K562 (cell line): ENCODE data around the gene RELL2. TPM values are rescaled to one million over a fixed set of nuclear protein-coding genes. Genes with fewer than 3 reads are reported as not detected.

Experiments used
- ARID3B ChIP-seq: fragments of 250-450 bp; sonication (Bioruptor Pico); IDR thresholded peaks from 2 replicates; pipeline ENCODE4 v1.4.0; 2020; ENCODE audit warnings: borderline replicate concordance
- CBX2 ChIP-seq: fragments of 200-600 bp; sonication (generic); IDR thresholded peaks from one replicate; pipeline ENCODE4 v1.6.1; 2012; ENCODE audit warnings: mild to moderate bottlenecking, low read length, inconsistent platforms; ENCODE audit not compliant: insufficient read depth, poor library complexity, severe bottlenecking
- FOXK1 ChIP-seq: sonication (generic); formaldehyde crosslinking; IDR thresholded peaks from 2 replicates; pipeline ENCODE4 v1.8.0; 2022; ENCODE audit warnings: missing genetic modification reagents, mild to moderate bottlenecking, borderline replicate concordance
- HIVEP1 ChIP-seq: fragments of 250-450 bp; sonication (Bioruptor Pico); IDR thresholded peaks from 2 replicates; pipeline ENCODE4 v1.4.0; 2020; ENCODE audit warnings: mild to moderate bottlenecking
- HOXB6 ChIP-seq: fragments of 250-450 bp; sonication (Bioruptor Pico); IDR thresholded peaks from 2 replicates; pipeline ENCODE4 v1.5.1; 2022; ENCODE audit warnings: mild to moderate bottlenecking, borderline replicate concordance
- MED1 ChIP-seq: sonication (generic); formaldehyde crosslinking; IDR thresholded peaks from 2 replicates; pipeline ENCODE4 v1.8.1; 2023; ENCODE audit warnings: missing genetic modification reagents, borderline replicate concordance
- NEUROD1 ChIP-seq: fragments of 150-350 bp; IDR thresholded peaks from 2 replicates; pipeline ENCODE4 v1.6.1; 2014; ENCODE audit warnings: borderline replicate concordance, low read length, low read depth; ENCODE audit not compliant: partially characterized antibody
- POLR2B ChIP-seq: fragments of 450-650 bp; IDR thresholded peaks from 2 replicates; pipeline ENCODE4 v1.6.1; 2018; ENCODE audit warnings: low read depth; ENCODE audit not compliant: partially characterized antibody
- RBBP5 ChIP-seq: fragments of 200-600 bp; sonication (generic); IDR thresholded peaks from 2 replicates; pipeline ENCODE4 v1.6.1; 2012; ENCODE audit warnings: borderline replicate concordance, mild to moderate bottlenecking, low read length, control low read depth, inconsistent platforms; ENCODE audit not compliant: insufficient read depth, poor library complexity, severe bottlenecking
- RFX5 ChIP-seq: IDR thresholded peaks from 2 replicates; pipeline ENCODE4 v1.6.1; 2011; ENCODE audit warnings: low read depth, mild to moderate bottlenecking, improper control_type of control experiment, low read length
- RHOXF2B ChIP-seq: fragments of 250-450 bp; sonication (Bioruptor Pico); conservative IDR thresholded peaks from 2 replicates; pipeline ENCODE4 v1.5.1; 2021
- SMAD2 ChIP-seq: fragments of 150-350 bp; IDR thresholded peaks from 2 replicates; pipeline ENCODE4 v1.6.1; 2014; ENCODE audit warnings: low read depth, mild to moderate bottlenecking, low read length
- SMARCE1 ChIP-seq: fragments of 450-650 bp; IDR thresholded peaks from 2 replicates; pipeline ENCODE4 v1.7.1; 2016; ENCODE audit warnings: mild to moderate bottlenecking
- SPI1 ChIP-seq: IDR thresholded peaks from 2 replicates; pipeline ENCODE4 v1.6.1; 2011; ENCODE audit warnings: low read depth, low read length, control low read depth, borderline replicate concordance
- TBP ChIP-seq: optimal IDR thresholded peaks from 2 replicates; pipeline ENCODE3; 2011; ENCODE audit warnings: low read depth, low read length, improper control_type of control experiment
- ZNF311 ChIP-seq: fragments of 250-450 bp; sonication (Bioruptor Pico); IDR thresholded peaks from 2 replicates; pipeline ENCODE4 v1.4.0; 2020; ENCODE audit warnings: mild to moderate bottlenecking, moderate library complexity
- ZNF785 ChIP-seq: fragments of 250-450 bp; sonication (Bioruptor Pico); IDR thresholded peaks from 2 replicates; pipeline ENCODE4 v1.4.0; 2020; ENCODE audit warnings: mild to moderate bottlenecking
- ZNF79 ChIP-seq: fragments of 250-450 bp; sonication (Bioruptor Pico); IDR thresholded peaks from 2 replicates; pipeline ENCODE4 v1.4.0; 2020; ENCODE audit warnings: low read depth, mild to moderate bottlenecking, moderate library complexity
- ZNF830 ChIP-seq: fragments of 250-450 bp; sonication (Bioruptor Pico); IDR thresholded peaks from 2 replicates; pipeline ENCODE4 v1.5.0; 2021; ENCODE audit warnings: mild to moderate bottlenecking
- polyA plus RNA-seq, 8 experiments: library from polyadenylated mRNA; depleted of rRNA in 4 of 8; stranded (reverse) in 5 of 8; unstranded in 3 of 8; fragments of >200 nt; fragmentation: Nextera tagmentation in 2 of 8; fragmentation: Illumina TruSeq in 1 of 8; extraction: Ambion mirVana in 2 of 8; extraction: Trizol in 1 of 8; gene quantifications; 2 replicates each; pipeline versions ENCODE4 v1.2.1 to v1.2.3, GENCODE V29; 2011 to 2014; ENCODE audit warnings: inconsistent platforms in 1 of 8, missing spikeins in 1 of 8
- total RNA-seq, 7 experiments: library from RNA; depleted of rRNA in 6 of 7; stranded (reverse); fragments of >200 nt in 6 of 7; fragmentation: Illumina TruSeq in 2 of 7; extraction: Trizol in 2 of 7; gene quantifications; 2 replicates each; pipeline versions ENCODE4 v1.2.1 to v1.2.3, GENCODE V29; 2011 to 2021; ENCODE audit warnings: low replicate concordance in 1 of 7
- TF ChIP-seq, protein P1 (sequence below): sonication (generic); formaldehyde crosslinking; IDR thresholded peaks from 2 replicates; pipeline ENCODE4 v1.8.0; 2023; ENCODE audit warnings: missing genetic modification reagents, mild to moderate bottlenecking, borderline replicate concordance
- TF ChIP-seq, protein P2 (sequence below): fragments of 200-800 bp; sonication (Bioruptor generic); IDR thresholded peaks from 2 replicates; pipeline ENCODE4 v1.6.1; 2017; ENCODE audit warnings: missing genetic modification characterization, missing compliant biosample characterization

Gene RELL2
- total and polyA plus RNA-seq, 9 of the 15 experiments (the other 6 are each of a cell fraction or from before 2014, with no cell fraction given), result 0.06 to 36.0 (median 14.3) TPM

DNA sequence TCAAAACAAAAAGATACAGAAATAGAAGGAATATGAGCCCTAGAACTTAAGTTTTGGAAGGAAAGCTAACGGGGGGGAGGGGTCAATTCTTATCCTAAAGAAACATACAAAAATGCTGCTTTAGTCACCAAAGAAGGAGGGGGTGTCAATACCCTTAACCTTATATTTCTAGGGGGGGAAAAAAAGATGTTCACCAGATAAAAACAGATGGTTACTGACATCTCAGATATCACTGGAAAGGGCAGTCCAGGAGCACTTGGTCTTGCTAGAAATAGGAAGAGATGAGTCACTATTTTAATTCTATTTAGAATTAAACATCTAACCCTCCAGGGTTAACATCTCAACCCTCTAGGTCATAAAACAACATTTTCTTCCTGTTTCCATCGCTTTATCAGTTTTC lies 19.7 kb upstream of the RELL2 start (continued):
- TF ChIP-seq, protein P1, sequence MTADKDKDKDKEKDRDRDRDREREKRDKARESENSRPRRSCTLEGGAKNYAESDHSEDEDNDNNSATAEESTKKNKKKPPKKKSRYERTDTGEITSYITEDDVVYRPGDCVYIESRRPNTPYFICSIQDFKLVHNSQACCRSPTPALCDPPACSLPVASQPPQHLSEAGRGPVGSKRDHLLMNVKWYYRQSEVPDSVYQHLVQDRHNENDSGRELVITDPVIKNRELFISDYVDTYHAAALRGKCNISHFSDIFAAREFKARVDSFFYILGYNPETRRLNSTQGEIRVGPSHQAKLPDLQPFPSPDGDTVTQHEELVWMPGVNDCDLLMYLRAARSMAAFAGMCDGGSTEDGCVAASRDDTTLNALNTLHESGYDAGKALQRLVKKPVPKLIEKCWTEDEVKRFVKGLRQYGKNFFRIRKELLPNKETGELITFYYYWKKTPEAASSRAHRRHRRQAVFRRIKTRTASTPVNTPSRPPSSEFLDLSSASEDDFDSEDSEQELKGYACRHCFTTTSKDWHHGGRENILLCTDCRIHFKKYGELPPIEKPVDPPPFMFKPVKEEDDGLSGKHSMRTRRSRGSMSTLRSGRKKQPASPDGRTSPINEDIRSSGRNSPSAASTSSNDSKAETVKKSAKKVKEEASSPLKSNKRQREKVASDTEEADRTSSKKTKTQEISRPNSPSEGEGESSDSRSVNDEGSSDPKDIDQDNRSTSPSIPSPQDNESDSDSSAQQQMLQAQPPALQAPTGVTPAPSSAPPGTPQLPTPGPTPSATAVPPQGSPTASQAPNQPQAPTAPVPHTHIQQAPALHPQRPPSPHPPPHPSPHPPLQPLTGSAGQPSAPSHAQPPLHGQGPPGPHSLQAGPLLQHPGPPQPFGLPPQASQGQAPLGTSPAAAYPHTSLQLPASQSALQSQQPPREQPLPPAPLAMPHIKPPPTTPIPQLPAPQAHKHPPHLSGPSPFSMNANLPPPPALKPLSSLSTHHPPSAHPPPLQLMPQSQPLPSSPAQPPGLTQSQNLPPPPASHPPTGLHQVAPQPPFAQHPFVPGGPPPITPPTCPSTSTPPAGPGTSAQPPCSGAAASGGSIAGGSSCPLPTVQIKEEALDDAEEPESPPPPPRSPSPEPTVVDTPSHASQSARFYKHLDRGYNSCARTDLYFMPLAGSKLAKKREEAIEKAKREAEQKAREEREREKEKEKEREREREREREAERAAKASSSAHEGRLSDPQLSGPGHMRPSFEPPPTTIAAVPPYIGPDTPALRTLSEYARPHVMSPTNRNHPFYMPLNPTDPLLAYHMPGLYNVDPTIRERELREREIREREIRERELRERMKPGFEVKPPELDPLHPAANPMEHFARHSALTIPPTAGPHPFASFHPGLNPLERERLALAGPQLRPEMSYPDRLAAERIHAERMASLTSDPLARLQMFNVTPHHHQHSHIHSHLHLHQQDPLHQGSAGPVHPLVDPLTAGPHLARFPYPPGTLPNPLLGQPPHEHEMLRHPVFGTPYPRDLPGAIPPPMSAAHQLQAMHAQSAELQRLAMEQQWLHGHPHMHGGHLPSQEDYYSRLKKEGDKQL, result no peak
- TF ChIP-seq MED1 (CRISPR knock-in tag) (no peak), ZNF830 (no peak), ZNF785 (CRISPR knock-in tag) (no peak), SMARCE1 (peak; percentile 65; the same call in 1 of the 2 replicates), NEUROD1 (peak; percentile 17), SMAD2 (no peak), HIVEP1 (no peak), FOXK1 (no peak), ARID3B (no peak), RHOXF2B (CRISPR knock-in tag) (no peak), ZNF311 (CRISPR knock-in tag) (no peak), SPI1 (no peak), HOXB6 (CRISPR knock-in tag) (no peak), ZNF79 (CRISPR knock-in tag) (no peak), TBP (no peak), RFX5 (no peak), POLR2B (no peak), CBX2 (no peak), RBBP5 (no peak)
- TF ChIP-seq, protein P2, sequence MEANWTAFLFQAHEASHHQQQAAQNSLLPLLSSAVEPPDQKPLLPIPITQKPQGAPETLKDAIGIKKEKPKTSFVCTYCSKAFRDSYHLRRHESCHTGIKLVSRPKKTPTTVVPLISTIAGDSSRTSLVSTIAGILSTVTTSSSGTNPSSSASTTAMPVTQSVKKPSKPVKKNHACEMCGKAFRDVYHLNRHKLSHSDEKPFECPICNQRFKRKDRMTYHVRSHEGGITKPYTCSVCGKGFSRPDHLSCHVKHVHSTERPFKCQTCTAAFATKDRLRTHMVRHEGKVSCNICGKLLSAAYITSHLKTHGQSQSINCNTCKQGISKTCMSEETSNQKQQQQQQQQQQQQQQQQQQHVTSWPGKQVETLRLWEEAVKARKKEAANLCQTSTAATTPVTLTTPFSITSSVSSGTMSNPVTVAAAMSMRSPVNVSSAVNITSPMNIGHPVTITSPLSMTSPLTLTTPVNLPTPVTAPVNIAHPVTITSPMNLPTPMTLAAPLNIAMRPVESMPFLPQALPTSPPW (CRISPR knock-in tag), result peak; percentile 69
